OCI-LY7 (cell line): ENCODE results near the gene CDK5RAP3. TPM values are rescaled to one million over a fixed set of nuclear protein-coding genes. Genes with fewer than 3 reads are reported as not detected.

ENCODE experiments used
- BruUV-seq: library from RNA; stranded (reverse); fragments of 400-500 nt; replicated peaks from 2 replicates; lab custom pipeline; 2021; lab: Mats Ljungman, UMichigan
- CTCF ChIA-PET: fragments of 300-600 bp; sonication (Branson Sonifier 250); formaldehyde crosslinking; loops from one replicate; lab custom pipeline; 2022; ENCODE audit warnings: antibody characterized with exemption; ENCODE audit not compliant: unreplicated experiment; lab: Charles Lee
- POLR2A ChIA-PET: fragments of 300-600 bp; sonication (Branson Sonifier 250); formaldehyde crosslinking; loops from one replicate; lab custom pipeline; 2022; ENCODE audit warnings: antibody characterized with exemption; lab: Charles Lee
- DNase-seq: peaks from one replicate; pipeline ENCODE4 v3.0.0-alpha.2; 2015; ENCODE audit warnings: low spot score
- H2AFZ ChIP-seq: fragments of 200-600 bp; sonication (generic), shearing (Covaris generic); 2 replicates; pipeline ENCODE4 v1.6.1; 2014; ENCODE audit warnings: mild to moderate bottlenecking, antibody characterized with exemption, low read length, moderate library complexity
- H3K27ac ChIP-seq: fragments of 200-600 bp; sonication (generic); 2 replicates; pipeline ENCODE4 v1.5.1; 2014; ENCODE audit warnings: mixed run types, low read depth, mild to moderate bottlenecking, moderate library complexity, low read length, inconsistent platforms; ENCODE audit not compliant: poor library complexity, severe bottlenecking
- H3K36me3 ChIP-seq: fragments of 200-600 bp; sonication (generic); 2 replicates; pipeline ENCODE4 v1.6.1; 2014; ENCODE audit warnings: mild to moderate bottlenecking, antibody characterized with exemption, low read length, moderate library complexity, mixed read lengths; ENCODE audit not compliant: insufficient read depth
- H3K4me1 ChIP-seq: fragments of 200-600 bp; sonication (generic); 2 replicates; pipeline ENCODE4 v1.5.1; 2014; ENCODE audit warnings: mild to moderate bottlenecking, low read length; ENCODE audit not compliant: insufficient read depth, poor library complexity, severe bottlenecking
- H3K4me2 ChIP-seq: fragments of 200-600 bp; sonication (generic); 2 replicates; pipeline ENCODE4 v1.6.1; 2014; ENCODE audit warnings: mild to moderate bottlenecking, low read length
- H3K4me3 ChIP-seq: fragments of 200-600 bp; sonication (generic); 2 replicates; pipeline ENCODE4 v1.5.1; 2014; ENCODE audit warnings: mild to moderate bottlenecking, low read depth, low read length; ENCODE audit not compliant: poor library complexity, severe bottlenecking
- H3K79me2 ChIP-seq: fragments of 200-600 bp; sonication (generic); 2 replicates; pipeline ENCODE4 v1.6.1; 2016; ENCODE audit warnings: low read depth, mild to moderate bottlenecking, low read length, moderate library complexity, mixed read lengths; ENCODE audit not compliant: insufficient read depth
- H3K9me2 ChIP-seq: fragments of 200-600 bp; sonication (generic); 2 replicates; pipeline ENCODE4 v1.6.1; 2016; ENCODE audit warnings: mild to moderate bottlenecking, low read length, mixed read lengths; ENCODE audit not compliant: insufficient read depth
- H3K9me3 ChIP-seq: fragments of 200-600 bp; sonication (generic); 2 replicates; pipeline ENCODE4 v1.6.1; 2014; ENCODE audit warnings: mild to moderate bottlenecking, mixed run types, low read length, mixed read lengths
- H4K20me1 ChIP-seq: fragments of 200-600 bp; sonication (generic); 2 replicates; pipeline ENCODE4 v1.6.1; 2014; ENCODE audit warnings: mild to moderate bottlenecking, antibody characterized with exemption, low read length, moderate library complexity, mixed read lengths; ENCODE audit not compliant: insufficient read depth
- EZH2phosphoT487 ChIP-seq: fragments of 200-600 bp; sonication (generic); IDR thresholded peaks from 2 replicates; pipeline ENCODE4 v1.6.1; 2018; ENCODE audit warnings: low read depth, borderline replicate concordance, mild to moderate bottlenecking, mixed run types, antibody characterized with exemption, low read length, moderate library complexity, mixed read lengths
- intact Hi-C: fragments of 100-400 bp; cut with micrococcal nuclease; formaldehyde crosslinking; loops from one replicate; pipeline ENCODE4 v1.10.0; 2022; ENCODE audit not compliant: unreplicated experiment
- total RNA-seq, 2 experiments: library from RNA; depleted of rRNA in 1 of 2; stranded (reverse); fragments of >200 nt in 1 of 2; shearing (Covaris generic) in 1 of 2; gene quantifications; 2 replicates each; pipeline ENCODE4 v1.2.3, GENCODE V29; 2014 to 2022
- TF ChIP-seq, protein P1 (sequence below): fragments of 200-600 bp; sonication (generic); conservative IDR thresholded peaks from 2 replicates; pipeline ENCODE4 v1.5.1; 2014; ENCODE audit warnings: mild to moderate bottlenecking, antibody characterized with exemption, low read length, moderate library complexity, mixed read lengths

CDK5RAP3 gene
- total RNA-seq, 2 experiments from 2014 or later, result 241 to 256 TPM

DNA sequence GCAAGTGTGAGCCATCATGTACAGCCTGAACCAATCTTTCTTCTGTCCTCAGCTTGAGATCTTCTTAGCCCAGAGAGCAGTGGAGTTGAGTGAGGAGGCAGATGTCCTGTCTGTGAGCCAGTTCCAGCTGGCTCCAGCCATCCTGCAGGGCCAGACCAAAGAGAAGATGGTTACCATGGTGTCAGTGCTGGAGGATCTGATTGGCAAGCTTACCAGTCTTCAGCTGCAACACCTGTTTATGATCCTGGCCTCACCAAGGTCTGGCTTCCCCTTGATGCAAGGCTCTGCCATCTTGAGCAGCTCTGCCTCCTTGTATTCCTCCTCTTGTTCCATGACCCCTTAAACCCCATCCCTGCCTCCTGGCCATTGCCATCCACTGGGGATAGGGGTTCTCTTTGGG lies 9.6 kb downstream of the CDK5RAP3 start:
- CTCF ChIA-PET, result no interaction called here
- DNase-seq, result no peak
- H4K20me1 ChIP-seq, result no peaks in the 10 kb centered on the region
- H3K4me3 ChIP-seq, result no peak overlapping the region
- peaks cover 92% of the 10 kb centered on the region for H3K36me3 ChIP-seq
- H3K79me2 ChIP-seq, result no peaks in the 10 kb centered on the region
- H3K4me2 ChIP-seq, result no peak overlapping the region
- no peaks in the 10 kb centered on the region for H3K9me3 ChIP-seq
- no peak overlapping the region for H3K27ac ChIP-seq
- BruUV-seq, result no TSS peak
- H3K9me2 ChIP-seq, result no peaks in the 10 kb centered on the region
- H2AFZ ChIP-seq, result no peak overlapping the region
- TF ChIP-seq, protein P1, sequence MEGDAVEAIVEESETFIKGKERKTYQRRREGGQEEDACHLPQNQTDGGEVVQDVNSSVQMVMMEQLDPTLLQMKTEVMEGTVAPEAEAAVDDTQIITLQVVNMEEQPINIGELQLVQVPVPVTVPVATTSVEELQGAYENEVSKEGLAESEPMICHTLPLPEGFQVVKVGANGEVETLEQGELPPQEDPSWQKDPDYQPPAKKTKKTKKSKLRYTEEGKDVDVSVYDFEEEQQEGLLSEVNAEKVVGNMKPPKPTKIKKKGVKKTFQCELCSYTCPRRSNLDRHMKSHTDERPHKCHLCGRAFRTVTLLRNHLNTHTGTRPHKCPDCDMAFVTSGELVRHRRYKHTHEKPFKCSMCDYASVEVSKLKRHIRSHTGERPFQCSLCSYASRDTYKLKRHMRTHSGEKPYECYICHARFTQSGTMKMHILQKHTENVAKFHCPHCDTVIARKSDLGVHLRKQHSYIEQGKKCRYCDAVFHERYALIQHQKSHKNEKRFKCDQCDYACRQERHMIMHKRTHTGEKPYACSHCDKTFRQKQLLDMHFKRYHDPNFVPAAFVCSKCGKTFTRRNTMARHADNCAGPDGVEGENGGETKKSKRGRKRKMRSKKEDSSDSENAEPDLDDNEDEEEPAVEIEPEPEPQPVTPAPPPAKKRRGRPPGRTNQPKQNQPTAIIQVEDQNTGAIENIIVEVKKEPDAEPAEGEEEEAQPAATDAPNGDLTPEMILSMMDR, result no peak
- TF ChIP-seq EZH2phosphoT487, result no peak
- POLR2A ChIA-PET, result no interaction called here
- H3K4me1 ChIP-seq, result no peaks in the 10 kb centered on the region
- intact Hi-C loops, result no loop called here

DNA sequence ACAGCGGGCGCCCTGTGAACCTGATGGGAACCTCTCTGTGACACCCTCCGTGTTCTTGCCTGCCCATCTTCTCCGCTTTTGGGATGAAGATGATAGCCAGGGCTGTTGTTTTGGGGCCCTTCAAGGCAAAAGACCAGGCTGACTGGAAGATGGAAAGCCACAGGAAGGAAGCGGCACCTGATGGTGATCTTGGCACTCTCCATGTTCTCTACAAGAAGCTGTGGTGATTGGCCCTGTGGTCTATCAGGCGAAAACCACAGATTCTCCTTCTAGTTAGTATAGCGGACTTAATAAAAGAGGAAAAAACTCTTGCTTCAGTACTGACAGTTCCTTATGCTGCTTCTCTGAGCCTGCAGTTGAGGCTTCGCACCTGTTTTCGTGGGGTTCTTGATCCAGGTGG lies 10.5 kb downstream of the CDK5RAP3 start:
- Histone ChIP-seq H3K36me3 (peaks cover 85% of the 10 kb centered on the region), H3K79me2 (no peaks in the 10 kb centered on the region), H2AFZ (no peak overlapping the region), H3K4me3 (no peak overlapping the region), H4K20me1 (no peaks in the 10 kb centered on the region), H3K4me2 (no peak overlapping the region), H3K27ac (no peak overlapping the region), H3K9me2 (no peaks in the 10 kb centered on the region), H3K4me1 (no peaks in the 10 kb centered on the region), H3K9me3 (no peaks in the 10 kb centered on the region)
- DNase-seq, result no peak
- TF ChIP-seq EZH2phosphoT487, result no peak
- TF ChIP-seq, protein P1, result no peak
- BruUV-seq, result TSS peak; percentile 89
- intact Hi-C loops, result no loop called here
- CTCF ChIA-PET, result no interaction called here
- POLR2A ChIA-PET, result interaction anchor here (0.6 to 0.7 kb wide), 2 partner anchors 11 to 18 kb away, joined by 3 read pairs; partner anchors contain the start of gene CDK5RAP3

DNA sequence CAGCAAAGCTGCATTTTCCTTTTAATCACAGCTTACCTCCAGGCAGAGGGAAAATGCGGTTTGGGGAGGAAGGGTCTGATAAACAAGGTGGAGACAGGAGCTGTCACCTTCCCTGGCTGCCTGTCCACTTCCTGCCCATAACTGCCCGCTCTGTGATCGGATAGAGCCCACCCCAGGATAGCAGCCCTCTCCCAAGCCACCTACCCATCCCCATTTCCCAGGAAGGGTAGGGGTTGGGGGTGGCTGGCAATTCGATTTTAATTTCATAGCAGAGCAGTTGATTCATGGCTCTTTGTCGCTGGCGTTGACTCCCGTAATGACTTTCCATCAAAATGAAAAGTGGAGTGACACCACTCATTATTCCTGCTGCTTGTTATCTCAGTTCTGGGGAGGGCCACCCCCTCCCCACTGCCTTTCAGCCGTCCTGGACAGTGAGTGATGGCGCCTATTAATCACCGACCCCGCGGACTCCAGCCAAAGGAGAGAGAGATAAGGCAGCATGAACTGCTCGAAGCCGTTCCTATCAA lies 11.2 kb downstream of the CDK5RAP3 start:
- Histone ChIP-seq H3K27ac (no peak overlapping the region), H3K9me2 (no peaks in the 10 kb centered on the region), H4K20me1 (no peaks in the 10 kb centered on the region), H3K79me2 (no peaks in the 10 kb centered on the region), H3K4me3 (no peak overlapping the region), H3K36me3 (peaks cover 80% of the 10 kb centered on the region), H3K4me2 (no peak overlapping the region), H3K9me3 (no peaks in the 10 kb centered on the region), H3K4me1 (no peaks in the 10 kb centered on the region), H2AFZ (no peak overlapping the region)
- no peak for TF ChIP-seq EZH2phosphoT487
- TF ChIP-seq, protein P1, result no peak
- no peak for DNase-seq
- BruUV-seq, result no TSS peak
- intact Hi-C loops, result no loop called here
- ChIA-PET CTCF (no interaction called here), POLR2A (no interaction called here)
